C4-2B (cell line): ENCODE data around the gene LNPK.
"Not testable (repeated sequence)": the region's sequence is repeated elsewhere in the genome, so short reads cannot be mapped to it uniquely, and the experiment has no call there.

Experiments used
- H3K27ac ChIP-seq: fragments of 450-650 bp; 2 replicates; pipeline ENCODE4 v1.5.1; 2017
- CTCF ChIP-seq: fragments of 450-650 bp; conservative IDR thresholded peaks from 2 replicates; pipeline ENCODE4 v1.5.1; 2017; ENCODE audit warnings: mild to moderate bottlenecking
- ZFX ChIP-seq: fragments of 450-650 bp; IDR thresholded peaks from 2 replicates; pipeline ENCODE4 v1.6.1; 2017

LNPK gene

GRCh38 chr2:176002688-176003210 is 682 bp upstream of the LNPK start:
- H3K27ac ChIP-seq: peak overlapping the region; percentile 76
- TF ChIP-seq CTCF: no peak
- no peak for TF ChIP-seq ZFX

- TF ChIP-seq ZFX (no peak), CTCF (no peak)
- H3K27ac ChIP-seq: peak overlapping the region; percentile 76
These were observed 669 bp downstream of the LNPK start for GRCh38 chr2:176001281-176001915.

- no peak overlapping the region for H3K27ac ChIP-seq
- TF ChIP-seq ZFX (no peak), CTCF (no peak)
These were observed 2.7 kb downstream of the LNPK start for GRCh38 chr2:175999283-175999819.

GRCh38 chr2:175990099-175990498 is 12.0 kb downstream of the LNPK start:
- no peak overlapping the region for H3K27ac ChIP-seq
- TF ChIP-seq CTCF (no peak), ZFX (no peak)

GRCh38 chr2:175987126-175987525 is 14.9 kb downstream of the LNPK start:
- not testable (repeated sequence) for H3K27ac ChIP-seq

- TF ChIP-seq ZFX: no peak
- TF ChIP-seq CTCF: no peak
- H3K27ac ChIP-seq: no peak overlapping the region
These were observed 17.2 kb downstream of the LNPK start for GRCh38 chr2:175984846-175985245.

- H3K27ac ChIP-seq: no peak overlapping the region
- no peak for TF ChIP-seq CTCF
- TF ChIP-seq ZFX: no peak
These were observed 20.5 kb downstream of the LNPK start for GRCh38 chr2:175981551-175981950.
